ENCODE measurements around the gene TYMS.
A peak's percentile ranks its signal among the peaks of the same experiment; 100 is the strongest.

TYMS gene

DNA sequence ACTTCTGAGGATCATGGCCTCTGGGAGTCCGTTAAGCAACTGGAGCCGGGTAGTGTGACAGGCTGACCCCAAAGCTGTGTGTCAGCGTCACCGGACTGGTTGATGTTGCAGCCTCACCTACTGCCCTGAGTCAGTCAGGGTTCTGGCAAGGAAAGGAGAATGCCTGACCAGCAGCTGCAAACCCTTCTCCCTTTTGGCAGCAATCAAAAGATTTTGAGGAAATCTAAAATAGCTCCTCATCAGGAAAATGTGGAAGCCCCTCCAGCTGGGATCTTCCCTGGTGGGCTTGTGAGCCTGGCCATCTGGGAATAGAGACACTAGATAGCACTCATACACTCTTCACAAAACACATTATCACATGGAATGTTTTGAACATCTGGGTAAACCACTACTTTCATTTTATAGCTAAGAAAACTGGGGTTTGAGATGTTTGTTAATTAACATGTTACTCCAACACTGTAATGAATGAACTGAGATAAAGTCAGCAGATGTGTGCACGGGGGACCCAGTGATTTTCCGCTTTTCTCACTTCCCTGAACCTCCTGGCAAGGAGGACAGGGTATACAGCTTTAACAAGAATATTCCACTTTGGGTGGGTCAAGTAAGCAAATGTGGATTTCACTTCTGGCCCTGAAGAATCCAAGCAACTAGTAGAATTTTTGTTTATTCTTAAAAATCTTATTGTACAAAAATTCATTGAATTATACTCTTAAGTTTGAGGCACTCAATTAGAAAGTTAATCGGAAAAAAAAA, 36.0 kb upstream of the TYMS start:
- no peaks in the 10 kb centered on the region for H3K27me3 ChIP-seq (replicated peaks; ENCODE audit: control insufficient read depth, insufficient read depth, low read length)
- DNase-seq (ENCODE audit: low read depth): peak; percentile 32
- H3K4me1 ChIP-seq (ENCODE audit: control insufficient read depth, insufficient read depth, low read length): peaks cover 8% of the 10 kb centered on the region
- no peak overlapping the region for H3K4me3 ChIP-seq (ENCODE audit: low read length)
- H3K9ac ChIP-seq (ENCODE audit: low read length): no peak overlapping the region
- H3K9me3 ChIP-seq (ENCODE audit: control insufficient read depth, low read length): no peaks in the 10 kb centered on the region
- H3K36me3 ChIP-seq (ENCODE audit: control insufficient read depth, insufficient read depth, low read length, severe bottlenecking): no peaks in the 10 kb centered on the region

DNA sequence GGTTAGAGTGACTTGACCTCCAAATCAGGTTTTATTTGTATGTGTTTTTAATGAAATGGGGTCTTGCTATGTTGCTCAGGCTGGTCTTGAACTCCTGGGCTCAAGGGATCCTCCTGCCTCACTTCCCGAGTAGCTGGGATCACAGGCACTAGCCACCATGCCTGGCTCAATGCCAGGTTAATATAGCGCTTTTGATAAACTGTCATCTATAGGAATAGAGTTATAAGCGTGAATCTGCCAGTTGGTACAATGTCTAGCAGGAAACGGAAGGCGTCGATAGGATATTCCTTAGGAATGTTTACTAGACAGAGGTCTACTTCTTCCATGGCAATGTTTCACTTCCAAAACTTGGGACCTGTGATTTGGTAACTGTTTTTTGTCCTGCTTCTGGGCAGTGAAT, 35.2 kb upstream of the TYMS start:
- H3K27me3 ChIP-seq (replicated peaks; ENCODE audit: control insufficient read depth, insufficient read depth, low read length): no peaks in the 10 kb centered on the region
- H3K4me1 ChIP-seq (ENCODE audit: control insufficient read depth, insufficient read depth, low read length): peaks cover 12% of the 10 kb centered on the region
- no peak for DNase-seq (ENCODE audit: low read depth)
- H3K36me3 ChIP-seq (ENCODE audit: control insufficient read depth, insufficient read depth, low read length, severe bottlenecking): no peaks in the 10 kb centered on the region
- H3K9me3 ChIP-seq (ENCODE audit: control insufficient read depth, low read length): no peaks in the 10 kb centered on the region
- H3K4me3 ChIP-seq (ENCODE audit: low read length): no peak overlapping the region
- H3K9ac ChIP-seq (ENCODE audit: low read length): no peak overlapping the region

DNA sequence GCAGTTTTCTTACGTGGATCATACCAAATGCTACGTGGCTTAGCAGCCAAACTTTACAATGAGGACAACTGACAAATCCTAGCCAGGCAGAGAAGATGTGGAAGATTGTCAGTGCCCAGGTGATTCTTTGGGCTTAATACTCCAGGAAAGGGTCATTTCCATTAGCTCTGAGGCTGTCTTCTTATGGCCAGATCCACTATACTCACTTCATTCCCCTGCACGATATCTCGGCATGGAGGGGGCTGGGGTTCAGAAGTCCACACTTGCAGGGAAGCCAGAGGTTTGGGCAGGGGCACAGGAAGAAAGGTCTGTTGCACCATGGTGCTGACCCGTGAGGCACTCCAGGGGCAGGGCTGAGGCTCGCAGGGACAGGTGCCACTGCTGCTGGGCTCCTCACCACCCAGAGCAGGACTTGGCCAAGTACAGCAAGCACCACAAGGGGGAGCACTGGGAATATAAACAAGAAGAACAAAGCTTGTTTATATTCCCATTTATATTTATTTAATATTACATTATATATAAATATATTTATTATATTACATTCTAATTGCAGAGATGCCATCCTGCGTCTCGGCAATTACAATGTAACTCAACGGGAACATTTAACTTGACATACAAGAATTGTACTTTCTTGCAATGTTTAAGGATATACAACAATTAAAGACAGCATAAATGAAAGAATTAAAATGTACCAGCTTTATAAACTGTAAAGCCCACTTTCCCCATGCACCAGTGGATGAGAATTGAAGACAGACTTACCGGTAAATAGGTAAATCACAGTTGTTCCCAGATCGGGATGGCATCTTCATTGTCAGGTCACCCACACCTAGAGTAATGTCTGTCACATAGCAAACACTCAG, 33.5 kb upstream of the TYMS start:
- peak; percentile 94 for DNase-seq (ENCODE audit: low read depth)
- Histone ChIP-seq H3K4me1 (ENCODE audit: control insufficient read depth, insufficient read depth, low read length) (peaks cover 15% of the 10 kb centered on the region), H3K9ac (ENCODE audit: low read length) (no peak overlapping the region), H3K27me3 (replicated peaks; ENCODE audit: control insufficient read depth, insufficient read depth, low read length) (no peaks in the 10 kb centered on the region), H3K9me3 (ENCODE audit: control insufficient read depth, low read length) (no peaks in the 10 kb centered on the region), H3K36me3 (ENCODE audit: control insufficient read depth, insufficient read depth, low read length, severe bottlenecking) (no peaks in the 10 kb centered on the region), H3K4me3 (ENCODE audit: low read length) (no peak overlapping the region)

DNA sequence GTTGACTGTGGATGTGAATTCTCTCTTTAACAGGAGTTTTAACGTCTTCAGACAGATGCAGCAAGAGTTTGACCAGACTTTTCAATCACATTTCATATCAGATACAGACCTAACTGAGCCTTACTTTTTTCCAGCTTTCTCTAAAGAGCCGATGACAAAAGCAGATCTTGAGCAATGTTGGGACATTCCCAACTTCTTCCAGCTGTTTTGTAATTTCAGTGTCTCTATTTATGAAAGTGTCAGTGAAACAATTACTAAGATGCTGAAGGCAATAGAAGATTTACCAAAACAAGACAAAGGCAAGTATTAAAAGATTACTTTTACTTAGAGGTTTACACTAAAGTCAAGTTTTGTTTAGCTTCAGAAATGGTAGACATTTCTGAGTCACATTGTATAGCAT, 30.2 kb upstream of the TYMS start:
- Histone ChIP-seq H3K36me3 (ENCODE audit: control insufficient read depth, insufficient read depth, low read length, severe bottlenecking) (no peaks in the 10 kb centered on the region), H3K9ac (ENCODE audit: low read length) (no peak overlapping the region), H3K4me1 (ENCODE audit: control insufficient read depth, insufficient read depth, low read length) (peaks cover 7% of the 10 kb centered on the region), H3K9me3 (ENCODE audit: control insufficient read depth, low read length) (no peaks in the 10 kb centered on the region), H3K4me3 (ENCODE audit: low read length) (no peak overlapping the region), H3K27me3 (replicated peaks; ENCODE audit: control insufficient read depth, insufficient read depth, low read length) (no peaks in the 10 kb centered on the region)
- DNase-seq (ENCODE audit: low read depth): peak; percentile 52

DNA sequence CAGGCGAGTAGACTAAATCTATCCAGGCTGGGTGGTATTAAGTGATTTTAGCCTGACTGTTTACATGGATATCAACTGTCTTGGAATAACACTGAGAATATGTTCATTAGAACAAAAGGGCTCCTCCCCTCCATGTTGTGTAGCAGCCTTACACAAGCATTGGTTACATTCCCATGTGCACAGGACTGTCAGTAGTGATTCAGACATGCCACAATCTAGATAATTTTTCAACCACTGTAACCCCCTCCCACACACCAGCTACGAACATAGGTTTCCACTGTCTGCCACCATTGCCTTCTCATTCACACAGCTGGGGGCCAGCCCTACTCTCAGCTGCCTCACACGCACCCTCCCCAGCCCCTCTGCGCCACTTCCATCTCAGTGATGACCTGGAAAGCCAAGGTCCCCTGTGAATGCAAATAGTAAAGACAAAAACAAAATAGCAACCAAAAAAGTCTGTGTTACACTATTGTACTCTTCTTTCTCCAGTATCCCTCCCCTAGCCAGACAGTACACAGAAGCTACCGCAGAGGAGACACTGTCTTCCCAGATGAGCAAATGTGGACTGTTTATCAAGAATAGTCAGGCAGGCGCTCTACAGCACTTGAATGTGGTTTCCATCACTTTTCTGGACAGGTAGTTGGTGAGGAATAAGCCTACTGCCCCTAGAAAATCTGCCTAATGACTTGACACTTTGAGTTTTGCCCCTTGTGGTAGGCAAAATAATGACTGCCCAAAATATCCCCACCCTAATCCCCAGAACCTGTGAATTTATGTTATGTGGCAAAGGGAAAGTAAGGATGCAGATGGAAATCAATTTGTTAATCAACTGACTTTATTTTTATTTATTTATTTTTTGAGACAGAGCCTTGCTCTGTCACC, 27.9 kb upstream of the TYMS start:
- Histone ChIP-seq H3K4me1 (ENCODE audit: control insufficient read depth, insufficient read depth, low read length) (peaks cover 7% of the 10 kb centered on the region), H3K27me3 (replicated peaks; ENCODE audit: control insufficient read depth, insufficient read depth, low read length) (no peaks in the 10 kb centered on the region), H3K9ac (ENCODE audit: low read length) (no peak overlapping the region), H3K36me3 (ENCODE audit: control insufficient read depth, insufficient read depth, low read length, severe bottlenecking) (no peaks in the 10 kb centered on the region), H3K9me3 (ENCODE audit: control insufficient read depth, low read length) (no peaks in the 10 kb centered on the region), H3K4me3 (ENCODE audit: low read length) (no peak overlapping the region)
- DNase-seq (ENCODE audit: low read depth): no peak

DNA sequence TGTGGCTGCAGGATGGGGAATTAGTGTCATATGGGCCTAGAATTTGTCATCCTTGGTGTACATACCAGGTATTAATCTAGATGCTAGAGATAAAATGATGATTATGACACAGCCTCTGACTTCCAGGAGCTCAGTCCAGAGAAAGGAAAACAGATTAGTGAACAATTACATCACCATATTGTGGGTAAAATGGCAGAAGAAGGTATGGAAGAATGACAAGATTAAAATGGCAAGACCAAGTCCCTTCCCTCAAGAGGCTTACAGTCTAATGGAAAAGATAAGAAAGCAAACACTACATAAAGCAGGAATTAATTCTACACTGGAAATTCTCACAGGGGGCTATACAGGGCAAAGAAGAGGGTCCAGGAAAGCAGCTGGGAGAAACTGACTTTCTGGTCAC, 25.9 kb upstream of the TYMS start:
- H3K4me3 ChIP-seq (ENCODE audit: low read length): no peak overlapping the region
- no peaks in the 10 kb centered on the region for H3K36me3 ChIP-seq (ENCODE audit: control insufficient read depth, insufficient read depth, low read length, severe bottlenecking)
- no peak overlapping the region for H3K9ac ChIP-seq (ENCODE audit: low read length)
- no peaks in the 10 kb centered on the region for H3K27me3 ChIP-seq (replicated peaks; ENCODE audit: control insufficient read depth, insufficient read depth, low read length)
- peaks cover 7% of the 10 kb centered on the region for H3K4me1 ChIP-seq (ENCODE audit: control insufficient read depth, insufficient read depth, low read length)
- no peaks in the 10 kb centered on the region for H3K9me3 ChIP-seq (ENCODE audit: control insufficient read depth, low read length)
- DNase-seq (ENCODE audit: low read depth): no peak

DNA sequence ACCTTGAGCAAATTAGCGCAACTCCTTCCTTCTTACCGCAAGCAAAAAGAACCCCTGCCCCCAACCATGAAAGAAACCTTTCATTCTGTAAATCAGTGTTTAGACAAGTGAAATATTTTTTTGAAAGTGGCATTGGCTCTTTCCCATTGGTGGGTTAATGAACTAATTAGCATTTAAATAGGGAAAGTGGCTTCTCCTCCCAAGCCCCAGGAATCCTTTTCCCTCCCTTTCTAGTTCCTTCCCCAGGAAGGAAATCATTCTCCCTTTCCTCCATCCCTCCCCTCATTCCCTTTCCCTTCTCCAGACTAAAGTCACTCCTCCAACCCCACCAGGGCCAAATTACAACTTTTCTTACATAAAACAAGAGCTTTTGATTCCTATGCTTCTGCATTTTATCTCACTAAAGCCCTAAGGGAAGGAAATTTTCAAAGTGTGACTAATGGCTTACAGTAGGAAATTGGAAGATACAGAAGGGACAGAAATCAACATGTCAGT, 22.9 kb upstream of the TYMS start:
- Histone ChIP-seq H3K9ac (ENCODE audit: low read length) (no peak overlapping the region), H3K36me3 (ENCODE audit: control insufficient read depth, insufficient read depth, low read length, severe bottlenecking) (no peaks in the 10 kb centered on the region), H3K9me3 (ENCODE audit: control insufficient read depth, low read length) (no peaks in the 10 kb centered on the region), H3K4me3 (ENCODE audit: low read length) (no peak overlapping the region), H3K27me3 (replicated peaks; ENCODE audit: control insufficient read depth, insufficient read depth, low read length) (no peaks in the 10 kb centered on the region), H3K4me1 (ENCODE audit: control insufficient read depth, insufficient read depth, low read length) (no peaks in the 10 kb centered on the region)
- peak; percentile 46 for DNase-seq (ENCODE audit: low read depth)

DNA sequence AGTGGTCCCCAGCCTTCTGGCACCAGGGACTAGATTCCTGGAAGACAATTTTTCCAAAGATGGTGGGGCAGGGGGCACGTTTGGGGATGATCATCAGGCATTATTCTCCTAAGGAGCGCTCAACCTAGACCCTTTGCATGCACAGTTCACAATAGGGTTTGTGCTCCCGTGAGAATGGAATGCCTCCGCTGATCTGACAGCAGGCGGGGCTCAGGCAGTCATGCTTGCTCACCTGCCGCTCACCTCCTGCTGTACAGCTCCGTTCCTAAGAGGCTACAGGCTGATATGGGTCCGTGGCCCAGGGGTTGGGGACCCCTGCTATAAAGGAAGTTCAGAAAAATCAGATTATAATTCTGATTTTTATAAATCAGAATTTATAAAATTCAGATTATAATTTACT, 22.3 kb upstream of the TYMS start:
- H3K4me1 ChIP-seq (ENCODE audit: control insufficient read depth, insufficient read depth, low read length): no peaks in the 10 kb centered on the region
- no peaks in the 10 kb centered on the region for H3K9me3 ChIP-seq (ENCODE audit: control insufficient read depth, low read length)
- no peak overlapping the region for H3K9ac ChIP-seq (ENCODE audit: low read length)
- H3K36me3 ChIP-seq (ENCODE audit: control insufficient read depth, insufficient read depth, low read length, severe bottlenecking): no peaks in the 10 kb centered on the region
- no peaks in the 10 kb centered on the region for H3K27me3 ChIP-seq (replicated peaks; ENCODE audit: control insufficient read depth, insufficient read depth, low read length)
- H3K4me3 ChIP-seq (ENCODE audit: low read length): no peak overlapping the region
- no peak for DNase-seq (ENCODE audit: low read depth)

DNA sequence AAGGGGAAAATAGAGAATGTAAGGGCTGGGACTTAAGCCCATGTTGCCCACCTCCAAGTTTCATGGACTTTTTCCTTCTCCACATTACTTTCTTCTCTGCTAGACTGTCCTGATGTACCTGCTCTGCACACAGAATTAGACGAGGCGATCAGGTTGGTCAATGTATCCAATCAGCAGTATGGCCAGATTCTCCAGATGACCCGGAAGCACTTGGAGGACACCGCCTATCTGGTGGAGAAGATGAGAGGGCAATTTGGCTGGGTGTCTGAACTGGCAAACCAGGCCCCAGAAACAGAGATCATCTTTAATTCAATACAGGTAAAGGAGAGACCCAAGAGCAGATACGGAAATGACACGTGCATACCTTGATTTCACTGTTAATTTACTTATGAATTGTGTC, 16.2 kb upstream of the TYMS start:
- Histone ChIP-seq H3K4me3 (ENCODE audit: low read length) (no peak overlapping the region), H3K27me3 (replicated peaks; ENCODE audit: control insufficient read depth, insufficient read depth, low read length) (no peaks in the 10 kb centered on the region), H3K36me3 (ENCODE audit: control insufficient read depth, insufficient read depth, low read length, severe bottlenecking) (no peaks in the 10 kb centered on the region), H3K9me3 (ENCODE audit: control insufficient read depth, low read length) (no peaks in the 10 kb centered on the region), H3K4me1 (ENCODE audit: control insufficient read depth, insufficient read depth, low read length) (no peaks in the 10 kb centered on the region), H3K9ac (ENCODE audit: low read length) (no peak overlapping the region)
- DNase-seq (ENCODE audit: low read depth): no peak

DNA sequence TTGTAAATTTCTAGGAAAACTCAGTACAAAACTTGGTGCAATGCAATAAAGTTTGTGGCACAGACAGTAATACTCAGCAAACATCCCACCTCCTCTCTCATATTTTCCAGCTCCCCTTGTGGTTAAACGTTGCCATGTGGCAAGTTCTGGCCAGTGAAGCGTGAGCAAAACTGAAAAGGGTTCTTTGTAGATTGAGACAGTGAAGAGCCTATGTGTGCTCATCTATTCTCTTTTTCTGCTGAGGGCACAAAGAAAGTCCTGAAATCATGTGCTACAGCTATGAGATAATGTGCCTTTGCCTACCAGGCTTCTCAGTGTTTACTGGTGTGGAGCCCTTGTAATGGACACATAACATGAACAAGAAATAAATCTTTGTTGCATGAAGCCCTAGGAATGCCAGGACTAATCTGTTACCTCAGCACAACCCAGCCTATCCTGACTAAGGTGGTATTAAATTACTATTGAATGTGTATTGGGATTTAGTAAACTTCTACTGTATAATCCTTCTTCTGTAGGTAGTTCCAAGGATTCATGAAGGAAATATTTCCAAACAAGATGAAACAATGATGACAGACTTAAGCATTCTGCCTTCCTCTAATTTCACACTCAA, 13.0 kb upstream of the TYMS start:
- H3K9ac ChIP-seq (ENCODE audit: low read length): no peak overlapping the region
- H3K27me3 ChIP-seq (replicated peaks; ENCODE audit: control insufficient read depth, insufficient read depth, low read length): no peaks in the 10 kb centered on the region
- H3K4me3 ChIP-seq (ENCODE audit: low read length): no peak overlapping the region
- no peaks in the 10 kb centered on the region for H3K9me3 ChIP-seq (ENCODE audit: control insufficient read depth, low read length)
- no peak for DNase-seq (ENCODE audit: low read depth)
- H3K36me3 ChIP-seq (ENCODE audit: control insufficient read depth, insufficient read depth, low read length, severe bottlenecking): no peaks in the 10 kb centered on the region
- H3K4me1 ChIP-seq (ENCODE audit: control insufficient read depth, insufficient read depth, low read length): no peaks in the 10 kb centered on the region

Measured in adipocyte (in vitro differentiated cells).